HEK293 (cell line): ENCODE data around the gene YWHAB.

ENCODE experiments used
- BCL11A ChIP-seq: fragments of 450-650 bp; formaldehyde crosslinking; IDR thresholded peaks from 2 replicates; pipeline ENCODE4 v1.5.1; 2016; ENCODE audit warnings: low read depth, missing biosample characterization, missing genetic modification characterization
- CTCF ChIP-seq: fragments of 450-650 bp; formaldehyde crosslinking; IDR thresholded peaks from 2 replicates; pipeline ENCODE4 v1.5.1; 2016; ENCODE audit warnings: missing biosample characterization, missing genetic modification characterization
- GLI4 ChIP-seq: fragments of 450-650 bp; formaldehyde crosslinking; IDR thresholded peaks from 2 replicates; pipeline ENCODE4 v1.5.1; 2016; ENCODE audit warnings: missing biosample characterization, missing genetic modification characterization
- MYNN ChIP-seq: fragments of 450-650 bp; formaldehyde crosslinking; IDR thresholded peaks from 2 replicates; pipeline ENCODE4 v1.5.1; 2016; ENCODE audit warnings: missing biosample characterization, missing genetic modification characterization, borderline replicate concordance
- RBAK ChIP-seq: fragments of 450-650 bp; formaldehyde crosslinking; IDR thresholded peaks from 2 replicates; pipeline ENCODE4 v1.5.1; 2016; ENCODE audit warnings: missing biosample characterization, missing genetic modification characterization
- REST ChIP-seq: fragments of 450-650 bp; formaldehyde crosslinking; IDR thresholded peaks from 2 replicates; pipeline ENCODE4 v1.5.1; 2016; ENCODE audit warnings: missing biosample characterization, missing genetic modification characterization
- YY1 ChIP-seq: fragments of 450-650 bp; formaldehyde crosslinking; IDR thresholded peaks from 2 replicates; pipeline ENCODE4 v1.5.1; 2018; ENCODE audit warnings: missing biosample characterization, missing genetic modification characterization
- ZFP41 ChIP-seq: fragments of 450-650 bp; formaldehyde crosslinking; IDR thresholded peaks from 2 replicates; pipeline ENCODE4 v1.5.1; 2016; ENCODE audit warnings: missing biosample characterization, missing genetic modification characterization, borderline replicate concordance
- ZNF121 ChIP-seq: fragments of 450-650 bp; formaldehyde crosslinking; IDR thresholded peaks from 2 replicates; pipeline ENCODE4 v1.5.1; 2016; ENCODE audit warnings: missing biosample characterization, missing genetic modification characterization
- ZNF138 ChIP-seq: fragments of 450-650 bp; formaldehyde crosslinking; IDR thresholded peaks from 2 replicates; pipeline ENCODE4 v1.5.1; 2016; ENCODE audit warnings: missing biosample characterization, missing genetic modification characterization, borderline replicate concordance
- ZNF324 ChIP-seq: fragments of 450-650 bp; formaldehyde crosslinking; IDR thresholded peaks from 2 replicates; pipeline ENCODE4 v1.5.1; 2016; ENCODE audit warnings: missing biosample characterization, missing genetic modification characterization
- ZNF510 ChIP-seq: fragments of 450-650 bp; formaldehyde crosslinking; IDR thresholded peaks from 2 replicates; pipeline ENCODE4 v1.5.1; 2018; ENCODE audit warnings: mild to moderate bottlenecking, missing genetic modification characterization, missing biosample characterization; ENCODE audit not compliant: insufficient replicate concordance
- ZNF549 ChIP-seq: fragments of 450-650 bp; IDR thresholded peaks from 2 replicates; pipeline ENCODE4 v1.5.1; 2018; ENCODE audit warnings: missing biosample characterization, missing genetic modification characterization, mild to moderate bottlenecking, inconsistent platforms, moderate library complexity
- ZNF785 ChIP-seq: fragments of 450-650 bp; formaldehyde crosslinking; IDR thresholded peaks from 2 replicates; pipeline ENCODE4 v1.5.1; 2016; ENCODE audit warnings: missing biosample characterization, missing genetic modification characterization

- no peak for TF ChIP-seq BCL11A (tag by site-specific recombination)
- no peak for TF ChIP-seq ZNF324 (tag by site-specific recombination)
- TF ChIP-seq REST: no peak
- TF ChIP-seq MYNN (tag by site-specific recombination): no peak
- no peak for TF ChIP-seq ZFP41 (tag by site-specific recombination)
- no peak for TF ChIP-seq CTCF (tag by site-specific recombination)
- no peak for TF ChIP-seq ZNF510 (tag by site-specific recombination)
- no peak for TF ChIP-seq YY1
- no peak for TF ChIP-seq ZNF785 (tag by site-specific recombination)
- TF ChIP-seq RBAK (tag by site-specific recombination): no peak
- no peak for TF ChIP-seq ZNF549
- TF ChIP-seq ZNF138 (tag by site-specific recombination): no peak
- no peak for TF ChIP-seq GLI4 (tag by site-specific recombination)
- TF ChIP-seq ZNF121 (tag by site-specific recombination): no peak
Measured at GRCh38 chr20:44850272-44850671, 35.2 kb upstream of the YWHAB start.
